Measurements from ENCODE around the gene SPPL2B.

GRCh38 chr19:2317300-2317699 lies 11.2 kb upstream of the SPPL2B start:
- TF ChIP-seq POLR2AphosphoS5 (IDR thresholded peaks at IDR 0.05) (no peak), POLR2A (IDR thresholded peaks at IDR 0.05) (no peak), EP300 (IDR thresholded peaks at IDR 0.05) (no peak)
- TF ChIP-seq, protein P1, sequence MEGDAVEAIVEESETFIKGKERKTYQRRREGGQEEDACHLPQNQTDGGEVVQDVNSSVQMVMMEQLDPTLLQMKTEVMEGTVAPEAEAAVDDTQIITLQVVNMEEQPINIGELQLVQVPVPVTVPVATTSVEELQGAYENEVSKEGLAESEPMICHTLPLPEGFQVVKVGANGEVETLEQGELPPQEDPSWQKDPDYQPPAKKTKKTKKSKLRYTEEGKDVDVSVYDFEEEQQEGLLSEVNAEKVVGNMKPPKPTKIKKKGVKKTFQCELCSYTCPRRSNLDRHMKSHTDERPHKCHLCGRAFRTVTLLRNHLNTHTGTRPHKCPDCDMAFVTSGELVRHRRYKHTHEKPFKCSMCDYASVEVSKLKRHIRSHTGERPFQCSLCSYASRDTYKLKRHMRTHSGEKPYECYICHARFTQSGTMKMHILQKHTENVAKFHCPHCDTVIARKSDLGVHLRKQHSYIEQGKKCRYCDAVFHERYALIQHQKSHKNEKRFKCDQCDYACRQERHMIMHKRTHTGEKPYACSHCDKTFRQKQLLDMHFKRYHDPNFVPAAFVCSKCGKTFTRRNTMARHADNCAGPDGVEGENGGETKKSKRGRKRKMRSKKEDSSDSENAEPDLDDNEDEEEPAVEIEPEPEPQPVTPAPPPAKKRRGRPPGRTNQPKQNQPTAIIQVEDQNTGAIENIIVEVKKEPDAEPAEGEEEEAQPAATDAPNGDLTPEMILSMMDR (IDR thresholded peaks at IDR 0.05): no peak
